A673 (cell line): ENCODE results near the gene IL1RAPL2.

Experiments
- CTCF ChIP-seq: fragments of 300-800, 200-600 bp; sonication (generic); conservative IDR thresholded peaks from 2 replicates; pipeline ENCODE4 v1.5.1; 2017; ENCODE audit warnings: low read depth, mild to moderate bottlenecking, antibody characterized with exemption, low read length, moderate library complexity, mixed read lengths
- EZH2 ChIP-seq: fragments of 200-600 bp; sonication (generic); IDR thresholded peaks from 2 replicates; pipeline ENCODE4 v1.6.1; 2017; ENCODE audit warnings: borderline replicate concordance, low read depth, mild to moderate bottlenecking, mixed read lengths, antibody characterized with exemption, low read length; ENCODE audit not compliant: poor library complexity, severe bottlenecking

- no peak for TF ChIP-seq EZH2
- no peak for TF ChIP-seq CTCF
These were observed 99.7 kb downstream of the IL1RAPL2 start for GRCh38 chrX:104665691-104666090.
